H1 (cell line): ENCODE data around the gene LRRK1. TPM values are rescaled to one million over a fixed set of nuclear protein-coding genes. Genes with fewer than 3 reads are reported as not detected.

Source experiments
- CTCF ChIA-PET: fragments of 300-600 bp; sonication (Branson Sonifier 250); formaldehyde crosslinking; loops from one replicate; lab custom pipeline; 2021; ENCODE audit not compliant: partially characterized antibody; lab: Charles Lee
- POLR2A ChIA-PET: fragments of 300-600 bp; sonication (Branson Sonifier 250); formaldehyde crosslinking; loops from one replicate; lab custom pipeline; 2021; ENCODE audit warnings: inconsistent platforms; ENCODE audit not compliant: partially characterized antibody; lab: Charles Lee
- DNase-seq, 2 experiments: peaks; one replicate each; pipeline versions ENCODE4 v3.0.0 to v3.0.0-alpha.2; 2010 to 2022; ENCODE audit warnings: low spot score in 2 of 2, low read depth in 1 of 2, mixed read lengths in 1 of 2
- FAIRE-seq: peaks from 2 replicates; lab custom pipeline; 2011; peaks lifted over from hg19 to GRCh38; lab: Jason Lieb, UNC
- H2AFZ ChIP-seq: 2 replicates; pipeline ENCODE4 v1.8.1; 2012; ENCODE audit warnings: low read length, inconsistent platforms
- H2AK5ac ChIP-seq: 2 replicates; pipeline ENCODE4 v1.6.1; 2013; ENCODE audit warnings: low read depth, low read length
- H2BK120ac ChIP-seq: replicated peaks from 2 replicates; pipeline ENCODE3; 2013; ENCODE audit warnings: low read depth, low read length, inconsistent platforms
- H2BK12ac ChIP-seq: 2 replicates; pipeline ENCODE4 v1.6.1; 2013; ENCODE audit warnings: low read depth, low read length
- H2BK15ac ChIP-seq: 2 replicates; pipeline ENCODE4 v1.6.1; 2013; ENCODE audit warnings: low read length
- H2BK20ac ChIP-seq: 2 replicates; pipeline ENCODE4 v1.6.1; 2013; ENCODE audit warnings: low read length
- H2BK5ac ChIP-seq: 2 replicates; pipeline ENCODE4 v1.6.1; 2013; ENCODE audit warnings: low read depth, low read length
- H3K14ac ChIP-seq: 2 replicates; pipeline ENCODE4 v1.6.1; 2013; ENCODE audit warnings: inconsistent platforms; ENCODE audit not compliant: insufficient read length
- H3K18ac ChIP-seq: 2 replicates; pipeline ENCODE4 v1.6.1; 2013; ENCODE audit warnings: low read length; ENCODE audit errors: extremely low read depth
- H3K23ac ChIP-seq: 2 replicates; pipeline ENCODE4 v1.6.1; 2013; ENCODE audit warnings: inconsistent platforms; ENCODE audit not compliant: insufficient read length
- H3K23me2 ChIP-seq: 2 replicates; pipeline ENCODE4 v1.6.1; 2013; ENCODE audit warnings: low read depth, low read length
- H3K27ac ChIP-seq: 2 replicates; pipeline ENCODE4 v1.6.1; 2011; ENCODE audit warnings: low read depth, low read length, inconsistent platforms
- H3K27me3 ChIP-seq, 4 experiments: replicated peaks in 1 of 4; 1 replicate in 1 of 4; 2 replicates in 3 of 4; pipeline versions ENCODE4 v1.6.1 to v1.8.1; 2011 to 2013; ENCODE audit warnings: low read length in 3 of 4, mild to moderate bottlenecking in 3 of 4, inconsistent platforms in 2 of 4, mixed read lengths in 2 of 4, moderate library complexity in 1 of 4; ENCODE audit not compliant: control insufficient read depth in 3 of 4, insufficient read depth in 3 of 4; ENCODE audit errors: extremely low read depth in 1 of 4
- H3K36me3 ChIP-seq, 4 experiments: 2 replicates each; pipeline versions ENCODE4 v1.6.1 to v1.8.1; 2011 to 2013; ENCODE audit warnings: mild to moderate bottlenecking in 4 of 4, low read length in 3 of 4, moderate library complexity in 2 of 4, control low read depth in 1 of 4, inconsistent platforms in 1 of 4; ENCODE audit not compliant: insufficient read depth in 4 of 4, control insufficient read depth in 2 of 4
- H3K4ac ChIP-seq: replicated peaks from 2 replicates; pipeline ENCODE3; 2013; ENCODE audit warnings: low read length, low read depth, mixed read lengths, inconsistent platforms; ENCODE audit not compliant: insufficient read length
- H3K4me1 ChIP-seq, 4 experiments: replicated peaks in 1 of 4; 1 replicate in 1 of 4; 2 replicates in 3 of 4; pipeline versions ENCODE4 v1.6.1 to v1.8.1; 2011 to 2013; ENCODE audit warnings: low read length in 3 of 4, inconsistent platforms in 2 of 4, mixed read lengths in 1 of 4; ENCODE audit not compliant: insufficient read depth in 4 of 4, control insufficient read depth in 3 of 4
- H3K4me2 ChIP-seq, 2 experiments: 2 replicates each; pipeline versions ENCODE4 v1.6.1 to v1.8.1; 2011 to 2013; ENCODE audit warnings: low read depth in 2 of 2, low read length in 2 of 2, control low read depth in 1 of 2, inconsistent platforms in 1 of 2, mild to moderate bottlenecking in 1 of 2; ENCODE audit not compliant: insufficient read depth in 1 of 2
- H3K4me3 ChIP-seq, 4 experiments: fragments of 200-600, 300-600 bp in 1 of 4; sonication (generic), shearing (Covaris generic), sonication (Bioruptor Twin) in 1 of 4; 2 replicates each; pipeline versions ENCODE4 v1.5.1 to v1.8.1; 2011 to 2016; ENCODE audit warnings: low read length in 4 of 4, low read depth in 3 of 4, control low read depth in 2 of 4, inconsistent platforms in 2 of 4, mild to moderate bottlenecking in 2 of 4, mixed read lengths in 1 of 4, moderate library complexity in 1 of 4; ENCODE audit not compliant: insufficient read depth in 2 of 4; ENCODE audit errors: extremely low read depth in 1 of 4
- H3K56ac ChIP-seq: replicated peaks from 2 replicates; pipeline ENCODE3; 2013; ENCODE audit warnings: low read depth, mild to moderate bottlenecking, mixed read lengths, low read length, inconsistent platforms; ENCODE audit not compliant: insufficient read length
- H3K79me1 ChIP-seq: 2 replicates; pipeline ENCODE4 v1.6.1; 2013; ENCODE audit warnings: low read depth, low read length, control low read depth
- H3K79me2 ChIP-seq, 2 experiments: 2 replicates each; pipeline versions ENCODE4 v1.6.1 to v1.8.1; 2012 to 2013; ENCODE audit warnings: low read length in 2 of 2, mild to moderate bottlenecking in 2 of 2, inconsistent platforms in 1 of 2; ENCODE audit not compliant: insufficient read depth in 2 of 2, control insufficient read depth in 1 of 2
- H3K9ac ChIP-seq, 4 experiments: replicated peaks in 1 of 4; 1 replicate in 1 of 4; 2 replicates in 3 of 4; pipeline versions ENCODE4 v1.6.1 to v1.8.1; 2011 to 2013; ENCODE audit warnings: low read depth in 3 of 4, low read length in 3 of 4, control low read depth in 2 of 4, mild to moderate bottlenecking in 2 of 4, moderate library complexity in 2 of 4, inconsistent platforms in 1 of 4; ENCODE audit errors: extremely low read depth in 1 of 4
- H3K9me3 ChIP-seq, 2 experiments: 2 replicates each; pipeline versions ENCODE4 v1.6.1 to v1.8.1; 2012 to 2013; ENCODE audit warnings: mild to moderate bottlenecking in 2 of 2, moderate library complexity in 2 of 2, control low read depth in 1 of 2, inconsistent platforms in 1 of 2, low read depth in 1 of 2, low read length in 1 of 2, mixed read lengths in 1 of 2; ENCODE audit not compliant: insufficient read depth in 2 of 2
- H4K20me1 ChIP-seq, 2 experiments: replicated peaks in 1 of 2; 2 replicates each; pipeline versions ENCODE3 to v1.8.1; 2011 to 2013; ENCODE audit warnings: inconsistent platforms in 2 of 2, low read length in 2 of 2, mild to moderate bottlenecking in 1 of 2; ENCODE audit not compliant: insufficient read depth in 2 of 2, control insufficient read depth in 1 of 2
- H4K5ac ChIP-seq: 2 replicates; pipeline ENCODE4 v1.6.1; 2013; ENCODE audit warnings: low read length, low read depth, mixed read lengths, inconsistent platforms; ENCODE audit not compliant: insufficient read length
- H4K8ac ChIP-seq: 2 replicates; pipeline ENCODE4 v1.8.0; 2013; ENCODE audit warnings: mild to moderate bottlenecking, moderate library complexity, low read length, inconsistent platforms; ENCODE audit not compliant: insufficient read depth; ENCODE audit errors: extremely low read depth
- H4K91ac ChIP-seq: replicated peaks from 2 replicates; pipeline ENCODE3; 2013; ENCODE audit warnings: low read length, mixed read lengths, inconsistent platforms; ENCODE audit not compliant: insufficient read length
- CBX5 ChIP-seq: fragments of 300-800, 300-1000 bp; sonication (generic); IDR thresholded peaks from 2 replicates; pipeline ENCODE4 v1.7.1; 2016; ENCODE audit warnings: antibody characterized with exemption, low read length, low read depth
- HDAC6 ChIP-seq: IDR thresholded peaks from one replicate; pipeline ENCODE4 v1.7.1; 2012; ENCODE audit warnings: low read depth, mild to moderate bottlenecking, inconsistent platforms, low read length, moderate library complexity
- RAD21 ChIP-seq, 2 experiments: IDR thresholded peaks in 1 of 2; conservative IDR thresholded peaks in 1 of 2; 2 replicates each; pipeline ENCODE4 v1.6.1; 2011; ENCODE audit warnings: low read depth in 2 of 2, low read length in 2 of 2, improper control_type of control experiment in 1 of 2, inconsistent platforms in 1 of 2, mild to moderate bottlenecking in 1 of 2, moderate library complexity in 1 of 2
- RNF2 ChIP-seq: fragments of 200-900, 300-1000 bp; sonication (generic); IDR thresholded peaks from 2 replicates; pipeline ENCODE4 v1.7.1; 2016; ENCODE audit warnings: borderline replicate concordance, low read depth, mild to moderate bottlenecking, antibody characterized with exemption, low read length; ENCODE audit not compliant: poor library complexity, severe bottlenecking; ENCODE audit errors: missing control alignments
- SAP30 ChIP-seq: fragments of 300-600 bp; sonication (generic); IDR thresholded peaks from 2 replicates; pipeline ENCODE4 v1.7.1; 2012; ENCODE audit warnings: low read length, moderate library complexity, mild to moderate bottlenecking, inconsistent platforms; ENCODE audit not compliant: insufficient read depth, insufficient replicate concordance
- TEAD4 ChIP-seq: IDR thresholded peaks from 2 replicates; pipeline ENCODE4 v1.6.1; 2012; ENCODE audit warnings: low read depth, low read length, inconsistent platforms, mixed read lengths
- WGBS, 2 experiments: shearing (Covaris generic) in 1 of 2; methylation state at CpG; one replicate each; pipeline versions ENCODE4 v1.1.6 to v1.1.7; 2013 to 2015; ENCODE audit warnings: low lambda C conversion rate in 2 of 2, mixed read lengths in 2 of 2, inconsistent platforms in 1 of 2, low coverage in 1 of 2, missing lambda C conversion rate in 1 of 2; ENCODE audit not compliant: insufficient replicate concordance in 2 of 2, insufficient coverage in 1 of 2, insufficient read length in 1 of 2; ENCODE audit errors: extremely low coverage in 1 of 2, missing lambda C conversion rate in 1 of 2; 5-methylcytosine and 5-hydroxymethylcytosine counted together
- polyA plus RNA-seq, 7 experiments: library from polyadenylated mRNA; depleted of rRNA in 3 of 7; stranded (reverse) in 5 of 7; unstranded in 2 of 7; fragments of >200 nt in 5 of 7; fragments of 200-250 nt in 2 of 7; gene quantifications; 1 replicate in 5 of 7; 2 replicates in 1 of 7; 4 replicates in 1 of 7; pipeline versions ENCODE4 v1.2.1 to v1.2.3, GENCODE V29; 2011 to 2013; ENCODE audit warnings: missing spikeins in 2 of 7, mixed read lengths in 2 of 7
- total RNA-seq: library from RNA; stranded (reverse); fragmentation: NEBNext Ultra II Directional; extraction: Animal tissue kit (Norgen Biotek cat#: 25700); gene quantifications from 2 replicates; pipeline ENCODE4 v1.2.1, GENCODE V29; 2021

The LRRK1 gene
- total and polyA plus RNA-seq, 2 of the 8 experiments (the other 6 are each of a cell fraction or from before 2014, with no cell fraction given): 1.2 to 3.6 TPM

DNA sequence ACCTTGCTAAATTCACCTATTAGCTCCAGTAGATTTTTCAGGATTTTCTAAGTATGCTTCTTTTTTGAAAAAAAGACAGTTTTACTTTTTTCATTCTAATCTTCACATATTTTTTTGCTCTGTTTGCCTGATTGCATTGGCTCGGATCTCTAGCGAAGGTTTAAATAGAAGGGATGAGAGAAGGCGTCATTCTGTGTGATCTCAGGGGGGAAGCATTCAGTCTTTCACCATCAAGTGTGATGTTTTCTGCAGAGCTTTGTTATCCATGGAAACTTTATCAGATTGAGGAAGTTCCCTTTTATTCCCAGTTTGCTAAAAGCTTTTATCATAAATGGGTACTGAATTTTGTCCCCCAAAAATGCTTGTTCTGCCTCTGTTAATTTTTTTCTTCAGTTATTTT is 120.3 kb downstream of the LRRK1 start:
- Histone ChIP-seq H3K18ac (no peak overlapping the region), H3K27me3 (no peaks in the 10 kb centered on the region), H3K4ac (no peak overlapping the region), H3K36me3 (no peaks in the 10 kb centered on the region), H3K23me2 (no peaks in the 10 kb centered on the region), H4K8ac (no peak overlapping the region), H3K23ac (no peak overlapping the region), H3K9me3 (no peaks in the 10 kb centered on the region; a peak in 1 of 4 replicates), H2BK12ac (no peak overlapping the region), H4K91ac (no peak overlapping the region), H2BK20ac (no peak overlapping the region), H3K14ac (no peak overlapping the region), H3K79me1 (no peaks in the 10 kb centered on the region), H3K27ac (no peak overlapping the region), H3K79me2 (no peaks in the 10 kb centered on the region), H3K4me2 (no peak overlapping the region), H2AK5ac (no peak overlapping the region), H2BK120ac (no peak overlapping the region), H2BK15ac (no peak overlapping the region), H3K9ac (no peak overlapping the region), H3K4me3 (no peak overlapping the region), H2BK5ac (no peak overlapping the region), H2AFZ (no peak overlapping the region), H3K56ac (no peak overlapping the region), H4K5ac (no peak overlapping the region), H4K20me1 (no peaks in the 10 kb centered on the region), H3K4me1 (no peaks in the 10 kb centered on the region)
- CTCF ChIA-PET: interaction anchor here (1.0 to 1.2 kb wide), 4 partner anchors 24 to 71 kb away, joined by 3 to 4 read pairs (median 3); no protein-coding TSS in a partner anchor
- WGBS, 2 experiments: 90% methylated on average over 3 of the region's 3 CpGs; no CpG with 5 or more reads in 1 of the 2 experiments
- FAIRE-seq (no peak), DNase-seq (no peak)
- POLR2A ChIA-PET: no interaction called here
- no peak for TF ChIP-seq RAD21 (IDR thresholded peaks at IDR 0.05 in 1 of 2, conservative IDR thresholded peaks at IDR 0.05 in 1 of 2; ENCODE audit: low read depth in 2 of 2, low read length in 2 of 2)
- no peak for TF ChIP-seq CBX5
- TF ChIP-seq RNF2: no peak
- TF ChIP-seq SAP30: no peak
- TF ChIP-seq HDAC6: no peak
- TF ChIP-seq TEAD4: no peak
